ENCODE data around the gene LAMP2.
"Not testable (repeated sequence)": the region's sequence is repeated elsewhere in the genome, so short reads cannot be mapped to it uniquely, and the experiment has no call there.

The LAMP2 gene

GRCh38 chrX:120468825-120469525, at the start of gene LAMP2:
LAMP2 (minus strand) TSS chrX:120469296; CDS start chrX:120469169, 127 bp downstream.
- DNase-seq (ENCODE audit: low spot score), result peak; percentile 91

- DNase-seq (ENCODE audit: low spot score), result no peak
Measured at GRCh38 chrX:120517936-120518335, 48.8 kb upstream of the LAMP2 start.

- no peak for DNase-seq (ENCODE audit: low spot score)
Measured at GRCh38 chrX:120514236-120514635, 45.1 kb upstream of the LAMP2 start.

- no peak for DNase-seq (ENCODE audit: low spot score)
Measured at GRCh38 chrX:120512627-120513026, 43.5 kb upstream of the LAMP2 start.

GRCh38 chrX:120512222-120512621, 43.1 kb upstream of the LAMP2 start:
- DNase-seq (ENCODE audit: low spot score), result no peak

- no peak for DNase-seq (ENCODE audit: low spot score)
Measured at GRCh38 chrX:120504569-120504968, 35.5 kb upstream of the LAMP2 start.

GRCh38 chrX:120499301-120500072, 30.4 kb upstream of the LAMP2 start:
- DNase-seq (ENCODE audit: low spot score), result no peak

- DNase-seq (ENCODE audit: low spot score), result not testable (repeated sequence)
Measured at GRCh38 chrX:120490119-120490518, 21.0 kb upstream of the LAMP2 start.

- no peak for DNase-seq (ENCODE audit: low spot score)
Measured at GRCh38 chrX:120486786-120487185, 17.7 kb upstream of the LAMP2 start.

- DNase-seq (ENCODE audit: low spot score), result peak; percentile 92
Measured at GRCh38 chrX:120485638-120486520, 16.8 kb upstream of the LAMP2 start.

GRCh38 chrX:120485315-120485637, 16.2 kb upstream of the LAMP2 start:
- DNase-seq (ENCODE audit: low spot score), result no peak

GRCh38 chrX:120477453-120477852, 8.4 kb upstream of the LAMP2 start:
- DNase-seq (ENCODE audit: low spot score), result no peak

- no peak for DNase-seq (ENCODE audit: low spot score)
Measured at GRCh38 chrX:120476714-120477113, 7.6 kb upstream of the LAMP2 start.

- DNase-seq (ENCODE audit: low spot score), result not testable (repeated sequence)
Measured at GRCh38 chrX:120475447-120475846, 6.4 kb upstream of the LAMP2 start.

GRCh38 chrX:120474085-120474484, 5.0 kb upstream of the LAMP2 start:
- no peak for DNase-seq (ENCODE audit: low spot score)

- not testable (repeated sequence) for DNase-seq (ENCODE audit: low spot score)
Measured at GRCh38 chrX:120469657-120470056, 561 bp upstream of the LAMP2 start.

- DNase-seq (ENCODE audit: low spot score), result no peak
Measured at GRCh38 chrX:120468479-120468824, 644 bp downstream of the LAMP2 start.

- no peak for DNase-seq (ENCODE audit: low spot score)
Measured at GRCh38 chrX:120468071-120468470, 1.0 kb downstream of the LAMP2 start.

GRCh38 chrX:120464411-120464810, 4.7 kb downstream of the LAMP2 start:
- no peak for DNase-seq (ENCODE audit: low spot score)

GRCh38 chrX:120463241-120463640, 5.9 kb downstream of the LAMP2 start:
- no peak for DNase-seq (ENCODE audit: low spot score)

- DNase-seq (ENCODE audit: low spot score), result no peak
Measured at GRCh38 chrX:120462370-120462769, 6.7 kb downstream of the LAMP2 start.

- no peak for DNase-seq (ENCODE audit: low spot score)
Measured at GRCh38 chrX:120459309-120459708, 9.8 kb downstream of the LAMP2 start.

- DNase-seq (ENCODE audit: low spot score), result no peak
Measured at GRCh38 chrX:120457766-120458180, 11.3 kb downstream of the LAMP2 start.
